Transverse colon (tissue), 4 donors: ENCODE results near the gene ELP5.

Experiments used
- CTCF ChIP-seq, 5 experiments: fragments of 200-600 bp in 3 of 5; fragments of 450-650 bp in 2 of 5; sonication (generic) in 3 of 5; IDR thresholded peaks; 1 replicate in 2 of 5; 2 replicates in 3 of 5; pipeline ENCODE4 v1.5.1; 2016 to 2017; ENCODE audit warnings: antibody characterized with exemption in 5 of 5, inconsistent platforms in 3 of 5, mild to moderate bottlenecking in 2 of 5, moderate library complexity in 1 of 5
- POLR2A ChIP-seq: fragments of 450-650 bp; IDR thresholded peaks from one replicate; pipeline ENCODE4 v1.6.1; 2016; ENCODE audit warnings: antibody characterized with exemption, mild to moderate bottlenecking, moderate library complexity
- POLR2AphosphoS5 ChIP-seq, 3 donors: sonication (generic); formaldehyde crosslinking; IDR thresholded peaks; one replicate each; pipeline ENCODE4 v1.6.1; 2016; ENCODE audit warnings: antibody characterized with exemption in 3 of 3

- no peak for TF ChIP-seq POLR2A
- no peak for TF ChIP-seq CTCF (IDR thresholded peaks at IDR 0.05)
- TF ChIP-seq POLR2AphosphoS5 (IDR thresholded peaks at IDR 0.05): no peak
These were observed 36.3 kb upstream of the ELP5 start for GRCh38 chr17:7215652-7216180.
